WTC11 (cell line): Measurements from ENCODE around the gene COBL. TPM values are rescaled to one million over a fixed set of nuclear protein-coding genes. Genes with fewer than 3 reads are reported as not detected.

Experiments
- ATAC-seq: fragments of 200-7000 bp; cut with Tn5 transposase; 2 replicates; pipeline ENCODE4 v1.10.0; 2021; ENCODE audit warnings: mild to moderate bottlenecking, moderate library complexity
- CTCF ChIA-PET: fragments of 300-600 bp; sonication (Branson Sonifier 250); formaldehyde crosslinking; loops from one replicate; lab custom pipeline; 2021; ENCODE audit warnings: antibody characterized with exemption; lab: Charles Lee
- POLR2A ChIA-PET: fragments of 350-600 bp; sonication (Branson Sonifier 250); formaldehyde crosslinking; loops from one replicate; lab custom pipeline; 2021; ENCODE audit warnings: antibody characterized with exemption; lab: Charles Lee
- DNase-seq: peaks from one replicate; pipeline ENCODE4 v3.0.0; 2021; ENCODE audit warnings: low spot score
- H3K27ac Mint-ChIP-seq: 2 replicates; pipeline ENCODE4 v1.8.0; 2021; ENCODE audit warnings: mixed read lengths
- H3K27me3 Mint-ChIP-seq: 2 replicates; pipeline ENCODE4 v1.8.0; 2021; ENCODE audit warnings: low read depth, mild to moderate bottlenecking, moderate library complexity, mixed read lengths
- H3K36me3 Mint-ChIP-seq: 2 replicates; pipeline ENCODE4 v1.8.0; 2021; ENCODE audit warnings: mixed read lengths
- H3K4me1 Mint-ChIP-seq: 2 replicates; pipeline ENCODE4 v1.8.0; 2022; ENCODE audit warnings: mixed read lengths
- H3K4me3 Mint-ChIP-seq: 2 replicates; pipeline ENCODE4 v1.8.0; 2021; ENCODE audit warnings: mild to moderate bottlenecking, moderate library complexity, mixed read lengths
- H3K9me3 Mint-ChIP-seq: 2 replicates; pipeline ENCODE4 v1.8.0; 2021; ENCODE audit warnings: mixed read lengths
- ATF2 ChIP-seq: sonication (generic); formaldehyde crosslinking; IDR thresholded peaks from 2 replicates; pipeline ENCODE4 v1.8.1; 2022; ENCODE audit warnings: low read depth, missing genetic modification reagents, borderline replicate concordance
- ESRRA ChIP-seq: sonication (generic); formaldehyde crosslinking; IDR thresholded peaks from 2 replicates; pipeline ENCODE4 v1.8.1; 2022; ENCODE audit warnings: mild to moderate bottlenecking, missing genetic modification reagents, borderline replicate concordance
- FOXJ3 ChIP-seq: sonication (generic); formaldehyde crosslinking; IDR thresholded peaks from 2 replicates; pipeline ENCODE4 v1.9.0; 2021; ENCODE audit warnings: missing genetic modification reagents, mild to moderate bottlenecking, borderline replicate concordance
- FOXK1 ChIP-seq: sonication (generic); formaldehyde crosslinking; IDR thresholded peaks from 2 replicates; pipeline ENCODE4 v1.8.0; 2022; ENCODE audit warnings: mild to moderate bottlenecking, moderate library complexity, missing genetic modification reagents
- FOXP1 ChIP-seq: sonication (generic); formaldehyde crosslinking; IDR thresholded peaks from 2 replicates; pipeline ENCODE4 v1.8.0; 2022; ENCODE audit warnings: missing genetic modification reagents, mild to moderate bottlenecking, moderate library complexity, borderline replicate concordance
- GABPB1 ChIP-seq: sonication (generic); formaldehyde crosslinking; IDR thresholded peaks from 2 replicates; pipeline ENCODE4 v1.8.1; 2023; ENCODE audit warnings: mild to moderate bottlenecking, missing genetic modification reagents
- IRF1 ChIP-seq: sonication (generic); formaldehyde crosslinking; IDR thresholded peaks from 2 replicates; pipeline ENCODE4 v1.8.0; 2023; ENCODE audit warnings: missing genetic modification reagents
- KAT7 ChIP-seq: sonication (generic); formaldehyde crosslinking; IDR thresholded peaks from 2 replicates; pipeline ENCODE4 v1.8.1; 2023; ENCODE audit warnings: missing genetic modification reagents, mild to moderate bottlenecking, borderline replicate concordance
- ZNF423 ChIP-seq: fragments of 250-450 bp; sonication (Bioruptor Pico); IDR thresholded peaks from 2 replicates; pipeline ENCODE4 v2.1.2; 2022; ENCODE audit warnings: mild to moderate bottlenecking, moderate library complexity
- total RNA-seq: library from RNA; stranded (reverse); gene quantifications from 3 replicates; pipeline ENCODE4 v1.2.3, GENCODE V29; 2021
- TF ChIP-seq, protein P1 (sequence below): sonication (generic); formaldehyde crosslinking; conservative IDR thresholded peaks from 2 replicates; pipeline ENCODE4 v1.8.1; 2023; ENCODE audit warnings: mild to moderate bottlenecking, low read depth, missing genetic modification reagents, moderate library complexity
- TF ChIP-seq, protein P2 (sequence below): sonication (generic); formaldehyde crosslinking; conservative IDR thresholded peaks from 2 replicates; pipeline ENCODE4 v1.8.1; 2022; ENCODE audit warnings: mild to moderate bottlenecking, missing genetic modification reagents
- TF ChIP-seq, protein P3 (sequence below): sonication (generic); formaldehyde crosslinking; IDR thresholded peaks from 2 replicates; pipeline ENCODE4 v1.8.1; 2023; ENCODE audit warnings: mild to moderate bottlenecking, missing genetic modification reagents, moderate library complexity
- TF ChIP-seq, protein P4 (sequence below): sonication (generic); formaldehyde crosslinking; IDR thresholded peaks from 2 replicates; pipeline ENCODE4 v1.8.1; 2023; ENCODE audit warnings: mild to moderate bottlenecking, missing genetic modification reagents

COBL gene
- total RNA-seq, 1 experiment from 2014 or later: 36.5 TPM

GRCh38 chr7:51146816-51147586 lies 169.6 kb downstream of the COBL start:
- Mint-ChIP-seq H3K27ac (no peak overlapping the region), H3K9me3 (peaks cover 26% of the 10 kb centered on the region), H3K4me1 (peaks cover 23% of the 10 kb centered on the region), H3K27me3 (no peaks in the 10 kb centered on the region), H3K4me3 (no peak overlapping the region), H3K36me3 (peaks cover 44% of the 10 kb centered on the region)
- DNase-seq: no peak
- TF ChIP-seq IRF1 (CRISPR knock-in tag) (no peak), ESRRA (CRISPR knock-in tag) (no peak), FOXP1 (CRISPR knock-in tag) (no peak), ATF2 (CRISPR knock-in tag) (0 out of 2 replicates have a peak, but pooled peaks have one; percentile 11)
- POLR2A ChIA-PET: interaction anchor here (0.6 kb wide), 1 partner anchor 48 kb away, joined by 6 read pairs; no protein-coding TSS in a partner anchor
- ATAC-seq: no peak; the same call in 1 of the 2 replicates
- CTCF ChIA-PET: no interaction called here

GRCh38 chr7:51144178-51144577 lies 172.4 kb downstream of the COBL start:
- peaks cover 35% of the 10 kb centered on the region for H3K36me3 Mint-ChIP-seq
- no peaks in the 10 kb centered on the region for H3K27me3 Mint-ChIP-seq
- peaks cover 20% of the 10 kb centered on the region for H3K9me3 Mint-ChIP-seq
- DNase-seq (no peak), ATAC-seq (no peak)
- ChIA-PET CTCF (interaction anchor here (1.9 kb wide), 1 partner anchor 17 kb away, joined by 9 read pairs; no protein-coding TSS in a partner anchor), POLR2A (no interaction called here)
- no peak overlapping the region for H3K4me3 Mint-ChIP-seq
- peaks cover 36% of the 10 kb centered on the region for H3K4me1 Mint-ChIP-seq
- no peak overlapping the region; the same call in 1 of the 2 replicates for H3K27ac Mint-ChIP-seq
- TF ChIP-seq KAT7: no peak
- TF ChIP-seq GABPB1 (CRISPR knock-in tag): no peak
- TF ChIP-seq, protein P1, sequence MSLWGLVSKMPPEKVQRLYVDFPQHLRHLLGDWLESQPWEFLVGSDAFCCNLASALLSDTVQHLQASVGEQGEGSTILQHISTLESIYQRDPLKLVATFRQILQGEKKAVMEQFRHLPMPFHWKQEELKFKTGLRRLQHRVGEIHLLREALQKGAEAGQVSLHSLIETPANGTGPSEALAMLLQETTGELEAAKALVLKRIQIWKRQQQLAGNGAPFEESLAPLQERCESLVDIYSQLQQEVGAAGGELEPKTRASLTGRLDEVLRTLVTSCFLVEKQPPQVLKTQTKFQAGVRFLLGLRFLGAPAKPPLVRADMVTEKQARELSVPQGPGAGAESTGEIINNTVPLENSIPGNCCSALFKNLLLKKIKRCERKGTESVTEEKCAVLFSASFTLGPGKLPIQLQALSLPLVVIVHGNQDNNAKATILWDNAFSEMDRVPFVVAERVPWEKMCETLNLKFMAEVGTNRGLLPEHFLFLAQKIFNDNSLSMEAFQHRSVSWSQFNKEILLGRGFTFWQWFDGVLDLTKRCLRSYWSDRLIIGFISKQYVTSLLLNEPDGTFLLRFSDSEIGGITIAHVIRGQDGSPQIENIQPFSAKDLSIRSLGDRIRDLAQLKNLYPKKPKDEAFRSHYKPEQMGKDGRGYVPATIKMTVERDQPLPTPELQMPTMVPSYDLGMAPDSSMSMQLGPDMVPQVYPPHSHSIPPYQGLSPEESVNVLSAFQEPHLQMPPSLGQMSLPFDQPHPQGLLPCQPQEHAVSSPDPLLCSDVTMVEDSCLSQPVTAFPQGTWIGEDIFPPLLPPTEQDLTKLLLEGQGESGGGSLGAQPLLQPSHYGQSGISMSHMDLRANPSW (CRISPR knock-in tag): no peak
- TF ChIP-seq, protein P2, sequence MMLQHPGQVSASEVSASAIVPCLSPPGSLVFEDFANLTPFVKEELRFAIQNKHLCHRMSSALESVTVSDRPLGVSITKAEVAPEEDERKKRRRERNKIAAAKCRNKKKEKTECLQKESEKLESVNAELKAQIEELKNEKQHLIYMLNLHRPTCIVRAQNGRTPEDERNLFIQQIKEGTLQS: no peak
- TF ChIP-seq ESRRA (CRISPR knock-in tag): no peak
- TF ChIP-seq, protein P3, sequence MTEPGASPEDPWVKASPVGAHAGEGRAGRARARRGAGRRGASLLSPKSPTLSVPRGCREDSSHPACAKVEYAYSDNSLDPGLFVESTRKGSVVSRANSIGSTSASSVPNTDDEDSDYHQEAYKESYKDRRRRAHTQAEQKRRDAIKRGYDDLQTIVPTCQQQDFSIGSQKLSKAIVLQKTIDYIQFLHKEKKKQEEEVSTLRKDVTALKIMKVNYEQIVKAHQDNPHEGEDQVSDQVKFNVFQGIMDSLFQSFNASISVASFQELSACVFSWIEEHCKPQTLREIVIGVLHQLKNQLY (CRISPR knock-in tag): no peak
- TF ChIP-seq ZNF423 (CRISPR knock-in tag): no peak
- TF ChIP-seq FOXJ3: no peak
- TF ChIP-seq, protein P4, sequence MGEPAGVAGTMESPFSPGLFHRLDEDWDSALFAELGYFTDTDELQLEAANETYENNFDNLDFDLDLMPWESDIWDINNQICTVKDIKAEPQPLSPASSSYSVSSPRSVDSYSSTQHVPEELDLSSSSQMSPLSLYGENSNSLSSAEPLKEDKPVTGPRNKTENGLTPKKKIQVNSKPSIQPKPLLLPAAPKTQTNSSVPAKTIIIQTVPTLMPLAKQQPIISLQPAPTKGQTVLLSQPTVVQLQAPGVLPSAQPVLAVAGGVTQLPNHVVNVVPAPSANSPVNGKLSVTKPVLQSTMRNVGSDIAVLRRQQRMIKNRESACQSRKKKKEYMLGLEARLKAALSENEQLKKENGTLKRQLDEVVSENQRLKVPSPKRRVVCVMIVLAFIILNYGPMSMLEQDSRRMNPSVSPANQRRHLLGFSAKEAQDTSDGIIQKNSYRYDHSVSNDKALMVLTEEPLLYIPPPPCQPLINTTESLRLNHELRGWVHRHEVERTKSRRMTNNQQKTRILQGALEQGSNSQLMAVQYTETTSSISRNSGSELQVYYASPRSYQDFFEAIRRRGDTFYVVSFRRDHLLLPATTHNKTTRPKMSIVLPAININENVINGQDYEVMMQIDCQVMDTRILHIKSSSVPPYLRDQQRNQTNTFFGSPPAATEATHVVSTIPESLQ: no peak
- TF ChIP-seq FOXK1: no peak
